COLO829 (cell line): ENCODE data around the gene GRID2.
"Not testable (repeated sequence)": the region's sequence is repeated elsewhere in the genome, so short reads cannot be mapped to it uniquely, and the experiment has no call there.

ENCODE experiments used
- DNase-seq: peaks from one replicate; pipeline ENCODE4 v3.0.0; 2012; ENCODE audit warnings: low spot score

Gene GRID2

DNA sequence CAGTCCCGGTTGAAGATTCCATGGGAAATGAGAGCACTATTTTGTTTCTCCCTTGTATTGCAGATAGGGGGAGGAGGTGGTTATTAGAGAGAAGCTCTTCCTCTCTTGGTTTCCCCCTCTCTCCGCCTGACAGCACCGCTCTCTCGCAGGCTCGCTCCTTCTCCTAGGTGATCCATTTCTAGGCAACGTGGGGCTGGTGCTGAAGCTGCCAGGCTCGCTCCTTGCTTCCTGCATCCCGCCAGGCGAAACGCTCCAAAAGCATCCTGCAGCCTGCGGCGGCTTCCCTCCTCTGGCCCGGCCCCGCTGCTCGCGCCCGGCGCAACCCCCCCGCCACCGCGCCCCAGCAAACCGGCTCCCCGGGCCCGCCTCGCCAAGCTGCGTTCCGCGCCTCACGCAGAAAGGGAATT lies at the start of gene GRID2:
TSS of gene GRID2 (plus strand) at position 346 of the 407 bp plus-strand sequence.
- peak; percentile 21 for DNase-seq

DNA sequence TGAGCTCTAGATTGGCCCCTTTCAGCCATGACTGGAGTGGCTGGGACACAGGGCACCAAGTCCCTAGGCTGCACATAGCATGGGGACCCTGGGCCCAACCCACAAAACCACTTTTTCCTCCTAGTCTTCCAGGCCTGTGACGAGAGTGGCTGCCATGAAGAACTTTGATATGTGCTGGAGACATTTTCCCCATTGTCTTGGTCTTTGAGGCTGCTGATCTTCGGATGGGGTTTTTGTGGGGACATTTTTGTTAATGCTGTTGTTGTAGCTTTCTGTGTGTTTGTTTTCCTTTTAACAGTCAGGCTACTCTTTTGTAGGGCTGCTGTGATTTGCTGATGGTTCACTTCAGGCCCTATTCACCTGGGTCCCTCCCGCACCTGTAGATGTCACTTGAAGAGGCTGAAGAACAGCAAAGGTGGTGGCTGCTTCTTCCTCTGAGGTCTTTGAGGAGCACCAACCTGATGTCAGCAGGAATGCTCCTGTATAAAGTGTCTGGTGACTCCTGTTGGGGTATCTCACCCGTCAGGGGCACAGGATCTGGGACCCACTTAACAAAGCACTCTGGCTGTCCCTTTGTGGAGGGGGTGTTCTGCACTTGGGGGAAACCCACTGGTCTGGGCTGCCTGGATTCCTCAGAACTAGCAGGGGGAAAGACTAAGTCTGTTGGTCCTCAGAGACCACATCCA lies 49.6 kb upstream of the GRID2 start:
- DNase-seq, result no peak

DNA sequence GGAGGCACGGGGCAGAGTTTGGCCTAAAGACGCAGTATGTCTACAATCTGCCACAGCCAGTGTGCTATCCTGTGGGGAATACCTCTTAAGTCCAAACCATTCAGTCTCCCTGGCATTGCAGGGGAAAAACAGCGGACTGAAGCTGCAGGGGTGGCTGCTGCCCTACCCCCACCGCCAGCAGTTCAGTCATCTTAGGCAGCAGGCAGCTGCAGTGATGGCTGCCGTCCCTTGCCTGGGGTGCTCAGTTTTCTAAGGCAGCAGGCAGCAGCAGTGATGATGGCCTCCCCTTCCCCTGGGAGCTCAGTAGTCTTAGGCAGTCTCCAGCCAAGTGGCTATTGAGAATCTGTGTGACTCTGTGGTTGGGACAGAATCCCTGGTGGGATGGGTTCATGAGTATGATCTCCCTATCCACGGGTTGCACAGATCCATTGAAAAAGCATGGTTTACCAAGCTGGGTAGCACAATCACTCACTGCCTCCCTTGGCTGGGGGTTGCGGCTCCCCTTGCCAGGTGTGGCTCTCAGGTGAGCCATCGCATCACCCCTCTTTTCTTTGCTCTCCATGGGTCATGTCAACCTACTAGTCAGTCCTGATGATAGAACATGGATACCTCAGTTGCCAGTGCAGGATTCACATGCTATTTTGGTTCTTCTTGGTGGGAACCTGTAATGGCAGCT lies 48.9 kb upstream of the GRID2 start:
- no peak for DNase-seq

DNA sequence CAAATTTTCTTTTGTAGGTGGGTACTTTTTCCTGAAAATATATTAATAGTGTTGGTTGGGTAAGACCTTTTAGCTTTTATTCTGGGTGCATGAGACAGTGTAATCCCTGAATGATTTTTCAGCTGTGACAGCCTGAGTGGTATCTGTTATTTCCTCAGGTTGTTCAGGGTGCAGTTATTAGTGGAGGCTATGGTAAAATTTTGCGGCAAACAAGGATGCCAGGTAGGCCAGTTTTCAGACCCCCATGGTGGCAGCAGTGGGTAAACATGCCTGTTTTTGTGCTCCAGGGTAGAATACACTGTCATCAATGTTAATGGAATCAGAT lies 47.9 kb upstream of the GRID2 start:
- no peak for DNase-seq

DNA sequence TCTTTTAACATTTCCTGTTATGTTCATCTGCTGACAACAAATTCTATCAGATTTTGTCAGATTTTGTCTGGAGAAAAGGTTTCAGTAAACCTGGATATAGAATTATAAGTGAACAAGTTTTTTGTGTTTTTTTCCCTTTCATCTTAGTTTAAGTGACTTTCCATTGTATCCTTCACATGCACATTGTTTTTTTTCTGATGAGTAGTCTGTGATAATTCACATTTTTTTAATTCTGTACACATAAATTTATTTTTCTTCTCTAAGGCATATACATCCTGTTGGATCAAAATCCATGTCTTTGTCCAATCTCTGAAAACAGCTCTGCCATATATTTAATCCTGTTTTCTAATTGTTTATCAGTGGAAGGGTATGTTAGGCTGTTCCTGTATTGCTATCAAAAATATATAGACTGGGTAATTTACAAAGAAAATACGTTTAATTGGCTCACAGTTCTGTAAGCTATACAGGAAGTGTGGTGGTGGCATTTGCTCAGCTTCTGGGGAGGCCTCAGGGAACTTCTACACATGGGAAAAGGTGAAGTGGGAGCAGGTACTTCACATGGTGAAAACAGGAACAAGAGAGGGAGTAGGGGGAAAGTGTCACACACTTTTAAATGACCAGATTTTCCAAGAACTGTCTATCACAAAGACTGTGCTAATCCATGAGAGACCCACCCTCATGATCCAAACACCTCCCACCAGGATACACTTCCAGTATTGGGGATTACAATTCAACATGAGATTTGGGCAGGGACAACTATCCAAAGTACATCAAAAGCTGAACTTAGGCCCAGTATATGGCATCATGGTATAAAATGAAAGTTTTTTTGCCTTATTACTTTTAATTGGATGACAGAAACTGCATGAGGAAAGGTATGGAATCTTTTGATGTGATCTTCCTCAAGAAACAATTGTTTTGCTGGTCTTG lies 45.6 kb upstream of the GRID2 start:
- DNase-seq, result no peak

DNA sequence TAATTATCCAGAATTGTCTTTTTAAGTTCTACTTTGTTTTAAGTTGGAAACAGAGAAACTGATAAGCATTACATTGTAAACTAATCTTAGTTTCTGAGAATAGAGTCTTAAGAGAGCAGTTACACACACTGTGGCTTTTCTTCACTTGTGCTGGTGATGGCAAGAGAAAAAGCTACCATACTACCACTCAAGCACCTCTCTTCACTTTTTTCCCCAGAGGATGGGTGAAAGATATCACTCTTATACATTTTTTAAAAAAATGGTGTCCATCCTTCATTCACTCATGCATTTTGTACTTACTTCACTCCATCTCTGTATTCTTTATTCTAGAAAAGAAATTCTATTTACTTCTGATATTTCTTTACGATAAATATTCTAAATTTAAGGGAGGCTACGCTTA lies 42.5 kb upstream of the GRID2 start:
- DNase-seq, result no peak

DNA sequence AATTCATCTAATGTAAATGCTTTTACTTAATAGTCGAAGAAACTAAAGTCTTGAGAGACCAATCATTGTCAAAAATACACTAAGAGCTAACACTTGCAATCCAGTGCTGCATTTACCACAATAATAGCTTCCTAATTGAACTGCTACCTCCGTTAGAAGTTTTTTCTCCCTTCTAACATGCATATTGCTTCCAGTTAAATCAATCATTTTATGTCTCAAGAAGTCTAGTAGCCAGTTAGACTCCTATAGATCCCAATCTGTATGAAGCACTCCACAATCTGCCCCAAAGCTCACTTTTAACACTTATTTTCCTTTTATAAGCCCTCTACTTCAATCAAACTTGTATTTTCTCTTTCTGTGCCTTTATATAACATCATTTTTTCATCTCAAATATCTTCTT lies 41.4 kb upstream of the GRID2 start:
- no peak for DNase-seq

DNA sequence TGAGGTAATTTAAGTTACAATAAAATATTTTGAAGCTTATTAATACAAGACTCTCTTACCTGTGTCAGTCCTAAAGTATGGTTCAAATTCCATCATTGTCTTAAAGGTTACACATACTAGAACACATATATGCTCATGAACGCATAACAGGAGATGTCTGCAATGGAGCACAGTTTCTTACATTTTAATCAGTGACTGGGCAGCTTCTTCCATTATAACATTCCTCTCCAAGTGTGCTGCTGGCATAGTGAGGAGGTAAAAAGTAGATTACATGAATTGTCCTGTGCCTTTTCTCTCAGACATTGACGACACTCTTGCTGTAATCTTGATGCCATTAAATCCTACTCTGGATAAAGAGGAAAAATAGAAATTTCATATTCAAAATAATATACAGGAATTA lies 40.8 kb upstream of the GRID2 start:
- DNase-seq, result no peak

DNA sequence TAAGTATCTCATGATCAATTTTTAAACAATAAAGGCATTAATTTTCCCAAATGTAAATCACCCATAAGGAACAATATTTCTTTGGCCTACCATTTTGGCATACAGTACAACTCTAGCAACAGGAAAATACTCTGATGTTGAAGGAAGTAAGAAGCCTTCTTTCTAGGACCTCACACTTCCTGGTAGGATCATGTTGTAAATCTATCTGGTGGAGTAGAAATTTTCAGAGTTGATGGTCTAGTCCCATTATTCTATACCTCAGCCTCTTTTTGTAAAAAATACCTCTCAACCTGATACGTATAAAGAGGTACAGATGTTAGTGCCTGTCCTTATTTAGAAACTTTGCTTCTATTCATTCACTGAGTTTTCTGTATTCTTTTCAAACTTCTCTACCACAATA lies 40.2 kb upstream of the GRID2 start:
- DNase-seq, result no peak

DNA sequence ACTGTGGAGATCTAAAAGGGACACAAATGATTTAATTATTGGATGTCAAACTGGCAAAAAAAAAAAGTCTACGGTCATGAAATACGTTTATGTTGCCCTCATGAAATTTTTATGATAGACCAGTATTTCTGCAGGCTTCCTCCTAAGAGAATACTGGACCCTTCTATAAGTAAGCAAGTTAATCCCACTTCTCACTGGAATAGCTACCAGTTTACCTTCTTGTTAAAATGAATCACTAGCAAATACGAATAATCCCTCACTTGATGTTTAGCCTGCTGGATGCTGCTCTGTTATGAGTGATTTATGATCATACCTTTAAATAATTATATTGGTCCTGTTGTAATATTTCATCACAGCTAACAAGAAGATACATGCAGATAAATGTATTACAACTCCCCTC lies 39.6 kb upstream of the GRID2 start:
- DNase-seq, result no peak

DNA sequence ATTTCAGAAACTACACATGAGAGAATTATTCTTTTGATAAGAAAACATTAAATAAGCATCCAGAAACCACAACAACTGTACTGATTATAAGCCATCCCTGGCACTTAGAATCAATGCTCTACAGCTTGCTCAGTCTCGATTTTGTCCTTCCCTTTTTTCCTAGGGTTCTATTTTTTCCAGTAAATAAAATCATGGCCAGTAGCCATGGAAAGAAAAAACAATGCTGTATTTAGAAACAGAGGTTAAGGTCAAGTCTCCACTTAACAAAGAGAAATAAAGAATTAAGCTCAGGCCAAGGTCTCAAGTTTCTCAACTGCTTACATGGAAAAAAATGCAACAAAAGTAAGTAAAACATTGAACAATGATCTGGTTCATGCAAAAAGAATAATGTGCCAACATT lies 38.7 kb upstream of the GRID2 start:
- DNase-seq, result peak; percentile 21

DNA sequence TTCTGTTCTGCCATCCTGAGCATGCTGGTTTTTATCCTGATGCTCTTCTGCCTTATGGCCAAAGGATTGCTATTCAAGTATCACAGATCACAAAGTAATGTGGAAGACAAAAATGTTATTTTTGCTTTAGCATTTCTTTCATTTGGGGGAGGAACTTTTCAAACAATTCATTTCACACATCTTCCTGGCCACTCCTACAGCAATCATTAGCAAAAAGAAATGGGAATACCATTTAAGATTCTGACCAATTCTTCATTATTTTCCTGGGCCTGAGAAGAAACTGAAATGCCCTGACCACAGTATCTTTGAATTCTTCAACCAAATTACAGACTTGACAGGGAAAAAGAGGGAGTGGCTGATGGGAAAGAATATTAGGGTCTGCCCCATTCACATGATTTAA lies 38.0 kb upstream of the GRID2 start:
- DNase-seq, result no peak

DNA sequence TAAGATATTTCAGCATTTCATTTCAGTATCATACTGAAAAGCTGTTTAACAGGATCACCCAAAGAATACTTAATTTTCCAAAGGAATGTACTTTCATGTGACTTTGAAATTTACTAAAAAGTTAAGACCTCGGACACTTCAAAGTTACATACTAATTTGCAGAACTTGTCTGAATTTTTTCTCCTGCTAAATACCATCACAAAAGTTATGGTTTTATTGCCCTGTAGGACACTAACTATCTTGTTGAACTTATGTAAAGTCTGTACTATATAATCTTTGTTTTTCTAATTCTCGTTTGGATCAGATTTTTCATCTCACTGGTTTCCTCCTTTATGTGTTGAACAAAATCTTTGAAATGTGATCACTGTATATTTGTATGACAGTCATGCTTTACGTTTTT lies 37.2 kb upstream of the GRID2 start:
- DNase-seq, result no peak

DNA sequence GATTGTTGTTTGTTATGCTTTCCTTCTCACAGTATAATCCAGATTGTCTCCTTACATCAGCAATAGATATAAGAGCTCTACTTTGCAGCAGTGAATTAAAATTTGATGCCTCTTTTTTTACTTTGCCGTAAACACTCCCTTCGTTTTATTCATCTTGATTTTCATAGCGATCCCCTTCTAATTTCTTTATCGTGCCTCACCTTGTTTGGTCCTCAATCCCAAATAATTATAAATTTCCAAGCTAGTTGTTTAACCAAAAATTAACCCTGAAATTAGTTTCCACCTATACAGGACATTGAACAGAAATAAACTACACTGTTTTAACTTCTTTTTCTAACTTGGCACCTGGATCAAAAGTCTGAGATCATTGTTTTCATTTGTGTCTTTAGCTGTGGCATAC lies 35.1 kb upstream of the GRID2 start:
- DNase-seq, result no peak

DNA sequence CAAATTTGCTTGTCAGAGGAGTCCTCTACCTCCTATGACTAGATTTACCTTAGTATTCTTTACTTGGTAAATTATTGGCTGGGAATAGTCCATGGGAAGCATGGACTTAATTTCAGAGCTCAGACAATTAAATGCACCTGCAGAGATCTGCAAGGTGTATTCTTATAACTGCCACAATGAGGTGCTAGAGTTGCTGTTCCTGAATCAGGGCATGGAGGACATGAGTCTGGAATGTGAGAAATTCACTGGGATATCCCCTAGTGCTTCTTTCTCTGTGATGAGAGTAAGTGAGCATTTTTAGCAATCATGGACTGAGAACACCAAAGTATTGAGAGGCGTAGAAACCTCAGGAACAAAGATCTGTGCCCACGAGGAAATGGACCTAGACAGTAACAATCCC lies 32.9 kb upstream of the GRID2 start:
- DNase-seq, result no peak

DNA sequence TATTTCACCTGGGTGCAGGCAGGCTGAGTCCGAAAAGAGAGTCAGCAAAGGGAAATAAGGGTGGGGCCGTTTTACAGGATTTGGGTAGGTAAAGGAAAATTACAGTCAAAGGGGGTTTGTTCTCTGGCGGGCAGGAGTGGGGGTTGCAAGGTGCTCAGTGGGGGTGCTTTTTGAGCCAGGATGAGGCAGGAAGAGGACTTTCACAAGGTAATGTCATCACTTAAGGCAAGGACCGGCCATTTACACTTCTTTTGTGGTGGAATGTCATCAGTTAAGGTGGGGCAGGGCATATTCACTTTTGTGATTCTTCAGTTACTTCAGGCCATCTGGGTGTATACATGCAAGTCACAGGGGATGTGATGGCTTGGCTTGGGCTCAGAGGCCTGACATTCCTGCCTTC lies 32.2 kb upstream of the GRID2 start:
- DNase-seq, result not testable (repeated sequence)

DNA sequence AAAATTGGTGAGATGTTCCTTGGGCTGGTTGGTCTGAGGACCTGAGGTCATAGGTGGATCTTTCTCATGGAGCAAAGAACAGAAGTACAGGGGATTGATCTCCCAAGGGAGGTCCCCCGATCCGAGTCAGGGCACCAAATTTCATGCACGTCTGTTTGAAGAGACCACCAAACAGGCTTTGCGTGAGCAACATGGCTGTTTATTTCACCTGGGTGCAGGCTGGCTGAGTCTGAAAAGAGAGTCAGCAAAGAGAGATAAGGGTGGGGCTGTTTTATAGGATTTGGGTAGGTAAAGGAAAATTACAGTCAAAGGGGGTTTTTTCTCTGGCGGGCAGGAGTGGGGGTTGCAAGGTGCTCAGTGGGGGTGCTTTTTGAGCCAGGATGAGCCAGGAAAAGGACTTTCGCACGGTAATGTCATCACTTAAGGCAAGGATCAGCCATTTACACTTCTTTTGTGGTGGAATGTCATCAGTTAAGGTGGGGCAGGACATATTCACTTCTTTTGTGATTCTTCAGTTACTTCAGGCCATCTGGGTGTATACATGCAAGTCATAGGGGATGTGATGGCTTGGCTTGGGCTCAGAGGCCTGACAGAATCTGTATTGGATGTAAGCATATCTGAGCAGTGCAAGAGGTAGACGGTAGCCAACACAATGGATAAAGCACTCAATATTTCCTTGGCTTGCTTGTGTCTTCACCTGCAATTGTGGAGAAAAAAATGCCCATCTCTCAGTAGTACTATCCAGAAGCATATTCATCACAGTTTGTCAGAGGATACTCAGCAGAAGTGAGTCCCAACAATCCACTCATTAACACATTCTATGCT lies 26.5 kb upstream of the GRID2 start:
- DNase-seq, result not testable (repeated sequence)

DNA sequence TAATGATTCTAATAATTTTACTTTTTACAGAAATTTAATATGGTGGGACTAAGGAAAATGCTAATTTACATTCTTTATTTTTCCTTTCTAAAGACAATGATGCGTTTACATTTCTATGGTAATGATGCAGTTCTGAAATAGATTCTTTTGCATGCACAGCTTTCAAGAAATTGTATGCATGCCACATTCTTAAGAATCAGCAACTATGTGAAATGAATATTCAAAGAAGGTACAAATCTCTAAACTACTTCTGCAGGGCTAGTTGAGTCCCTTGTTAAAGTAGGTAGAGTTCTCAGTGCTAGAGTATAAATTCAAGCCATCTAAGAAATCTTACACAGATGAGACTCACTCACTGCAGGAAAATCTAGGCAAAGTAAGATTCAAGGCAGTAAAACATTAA lies 24.5 kb upstream of the GRID2 start:
- no peak for DNase-seq

DNA sequence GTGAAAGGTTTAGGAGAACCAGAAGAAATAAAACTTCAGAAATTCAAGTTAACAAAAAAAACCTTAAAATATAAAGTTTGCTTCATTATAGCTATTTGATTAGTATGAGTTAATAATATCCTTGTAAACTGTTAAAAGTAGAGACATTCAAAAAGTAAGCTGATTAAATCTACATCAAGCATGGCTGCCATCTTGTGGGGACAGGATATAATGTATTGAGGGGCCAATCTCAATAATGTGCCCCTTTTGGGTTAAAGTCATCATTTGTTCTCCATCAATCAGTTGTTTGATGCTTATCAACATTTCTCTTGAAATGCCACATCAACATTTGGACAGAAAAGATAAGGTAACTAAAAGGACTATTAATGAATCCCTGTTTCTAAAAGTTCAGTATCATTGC lies 4.6 kb upstream of the GRID2 start:
- no peak for DNase-seq

DNA sequence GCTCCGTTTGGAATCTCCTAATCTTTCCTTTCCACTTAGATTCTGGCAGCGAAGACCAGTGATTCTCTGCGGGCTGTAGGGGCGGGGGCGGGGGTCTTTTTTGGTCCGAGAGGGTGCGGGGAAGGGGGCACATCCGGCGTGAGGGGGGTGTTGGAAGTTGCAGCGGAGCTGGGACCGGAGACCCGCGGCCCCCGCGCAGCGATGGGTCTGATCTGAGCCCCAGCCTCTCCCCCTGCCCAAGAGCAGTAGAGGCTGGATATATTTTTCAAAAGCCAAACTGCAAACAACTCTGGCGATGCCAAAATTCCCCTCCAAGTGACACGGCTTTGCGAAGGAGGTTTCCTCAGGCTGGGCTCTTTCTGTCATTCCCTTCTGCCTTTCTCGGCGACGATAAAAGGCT lies 355 bp downstream of the GRID2 start:
- no peak for DNase-seq

DNA sequence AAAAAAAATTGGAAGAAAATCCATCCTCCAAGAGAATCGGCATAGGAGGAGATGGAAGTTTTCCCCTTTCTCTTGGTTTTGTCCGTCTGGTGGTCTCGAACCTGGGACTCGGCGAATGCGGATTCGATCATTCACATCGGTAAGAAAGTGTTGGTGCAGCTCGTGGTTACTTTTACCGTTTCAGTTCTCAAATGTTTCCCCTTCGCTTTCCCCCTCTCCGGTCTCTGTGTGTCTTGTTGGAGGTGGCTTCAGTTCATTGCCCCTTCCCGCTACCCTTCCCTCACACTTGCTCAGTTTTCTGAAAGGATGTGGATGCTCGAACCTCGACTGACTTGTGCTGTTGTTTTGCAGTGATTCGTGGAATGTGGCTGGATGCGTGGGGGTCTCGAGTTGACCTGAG lies 840 bp downstream of the GRID2 start:
- DNase-seq, result no peak

DNA sequence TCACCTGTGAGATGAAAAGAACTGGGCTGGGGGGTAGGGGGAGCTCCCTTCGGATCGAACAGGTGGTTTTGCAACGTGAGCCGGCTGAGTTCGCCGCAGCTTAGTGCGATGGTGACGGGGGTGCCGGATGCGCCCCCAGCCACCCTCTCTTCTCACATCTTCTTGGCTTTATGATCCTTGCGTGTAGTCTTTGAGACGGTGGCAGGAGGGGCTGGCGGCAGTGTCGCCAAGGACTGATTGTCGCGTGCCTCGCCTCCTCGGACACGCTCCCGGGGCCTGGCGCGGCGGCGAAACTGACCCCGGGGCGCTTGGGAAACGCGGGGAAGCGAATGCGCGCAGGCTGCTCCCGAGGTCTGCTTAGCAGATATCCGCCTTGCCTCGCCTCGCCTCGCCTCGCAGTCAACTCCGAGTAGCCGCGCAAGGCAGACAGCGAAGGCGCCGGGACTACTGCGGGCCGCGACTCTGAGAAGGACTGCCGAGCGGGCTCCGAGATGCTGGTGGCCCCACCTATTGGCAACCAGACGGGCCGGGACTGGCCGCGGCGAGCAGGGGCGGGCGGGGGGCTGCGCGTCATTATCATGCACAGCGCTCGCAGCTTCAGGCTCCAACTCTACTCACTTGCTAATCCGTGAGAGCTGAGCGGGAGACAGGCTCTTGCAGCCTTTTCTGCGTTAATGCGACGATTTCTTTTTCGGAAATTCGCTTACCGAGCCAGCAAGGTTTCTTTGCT lies 1.5 kb downstream of the GRID2 start:
- no peak for DNase-seq
